ENCODE measurements around the gene MAP1B.

- no peak for TF ChIP-seq EZH2 (IDR thresholded peaks at IDR 0.05; ENCODE audit: low read length)
- no peak for TF ChIP-seq CTCF (optimal IDR thresholded peaks at IDR 0.05 in 1 of 3, IDR thresholded peaks at IDR 0.05 in 1 of 3, conservative IDR thresholded peaks at IDR 0.05 in 1 of 3; ENCODE audit: extremely low read depth in 1 of 3, insufficient read depth in 2 of 3, low read length in 3 of 3)
Observed at GRCh38 chr5:72224946-72225463, 117.7 kb downstream of the MAP1B start.
